Stomach (tissue), 4 donors: ENCODE measurements around the gene PLA2G12A.

Experiments used
- CTCF ChIP-seq, 7 experiments: fragments of 450-650 bp in 4 of 7; fragments of 200-600 bp in 3 of 7; sonication (generic) in 3 of 7; IDR thresholded peaks; one replicate each; pipeline ENCODE4 v1.5.1; 2016 to 2019; ENCODE audit warnings: antibody characterized with exemption in 7 of 7, control low read depth in 2 of 7, mild to moderate bottlenecking in 1 of 7
- EP300 ChIP-seq: sonication (generic); formaldehyde crosslinking; IDR thresholded peaks from one replicate; pipeline ENCODE4 v1.6.1; 2017; ENCODE audit warnings: antibody characterized with exemption
- POLR2A ChIP-seq, 4 donors: fragments of 450-650 bp; IDR thresholded peaks; one replicate each; pipeline ENCODE4 v1.6.1; 2016; ENCODE audit warnings: antibody characterized with exemption in 4 of 4, control low read depth in 2 of 4, mild to moderate bottlenecking in 1 of 4, moderate library complexity in 1 of 4

GRCh38 chr4:109690690-109691410 lies 39.0 kb downstream of the PLA2G12A start:
- no peak for TF ChIP-seq CTCF (IDR thresholded peaks at IDR 0.05)
- no peak for TF ChIP-seq EP300
- TF ChIP-seq POLR2A (IDR thresholded peaks at IDR 0.05) = no peak
